Motor neuron (in vitro differentiated cells): ENCODE measurements around the gene PRKX. TPM values are rescaled to one million over a fixed set of nuclear protein-coding genes. Genes with fewer than 3 reads are reported as not detected.
A peak's percentile ranks its signal among the peaks of the same experiment; 100 is the strongest.
"Not testable (repeated sequence)": the region's sequence is repeated elsewhere in the genome, so short reads cannot be mapped to it uniquely, and the experiment has no call there.

Experiments used
- ATAC-seq, 8 experiments: fragments of 200-7000 bp; cut with Tn5 transposase; replicated peaks in 6 of 8; 2 replicates each; pipeline ENCODE4 v1.8.0; 2021; ENCODE audit warnings: mild to moderate bottlenecking in 8 of 8, moderate library complexity in 8 of 8
- H3K27ac ChIP-seq, 2 donors: fragments of 250-450 bp; sonication (Bioruptor Pico); 2 replicates each; pipeline ENCODE4 v1.9.0; 2021; ENCODE audit warnings: antibody characterized with exemption in 2 of 2, mild to moderate bottlenecking in 2 of 2, moderate library complexity in 1 of 2
- H3K4me1 ChIP-seq, 2 donors: fragments of 250-450 bp; sonication (Bioruptor Pico); replicated peaks in 1 of 2; 2 replicates each; pipeline ENCODE4 v1.6.1; 2021; ENCODE audit warnings: antibody characterized with exemption in 2 of 2, mild to moderate bottlenecking in 2 of 2, moderate library complexity in 1 of 2
- H3K4me3 ChIP-seq, 5 donors: fragments of 250-450 bp; sonication (Bioruptor Pico); 2 replicates each; pipeline ENCODE4 v1.9.0; 2021; ENCODE audit warnings: antibody characterized with exemption in 5 of 5, mild to moderate bottlenecking in 5 of 5, moderate library complexity in 4 of 5
- WGBS, 10 experiments: fragments of 450-650 bp; shearing (Covaris generic); methylation state at CpG; one replicate each; pipeline ENCODE4 v1.0.0; 2022; 5-methylcytosine and 5-hydroxymethylcytosine counted together
- in situ Hi-C, 9 experiments: fragments of 400-800 bp; cut with MboI; loops; one replicate each; pipeline ENCODE4 v1.15.0; 2021; ENCODE audit warnings: low sequenced_read_pairs in 9 of 9, low pct_unique_long_range_greater_than_20kb in 2 of 9; ENCODE audit not compliant: unreplicated experiment in 9 of 9
- total RNA-seq, 8 experiments: library from RNA; unstranded; fragments of 300-600 nt; gene quantifications; 2 replicates each; pipeline versions ENCODE4 v1.2.3 to v1.2.4, GENCODE V29; 2022

The PRKX gene
- 10 to 100 TPM in 5 of 8 experiments, 1 to 10 TPM in 3; 7.8 to 25.0 (median 10.4) TPM for total RNA-seq

DNA sequence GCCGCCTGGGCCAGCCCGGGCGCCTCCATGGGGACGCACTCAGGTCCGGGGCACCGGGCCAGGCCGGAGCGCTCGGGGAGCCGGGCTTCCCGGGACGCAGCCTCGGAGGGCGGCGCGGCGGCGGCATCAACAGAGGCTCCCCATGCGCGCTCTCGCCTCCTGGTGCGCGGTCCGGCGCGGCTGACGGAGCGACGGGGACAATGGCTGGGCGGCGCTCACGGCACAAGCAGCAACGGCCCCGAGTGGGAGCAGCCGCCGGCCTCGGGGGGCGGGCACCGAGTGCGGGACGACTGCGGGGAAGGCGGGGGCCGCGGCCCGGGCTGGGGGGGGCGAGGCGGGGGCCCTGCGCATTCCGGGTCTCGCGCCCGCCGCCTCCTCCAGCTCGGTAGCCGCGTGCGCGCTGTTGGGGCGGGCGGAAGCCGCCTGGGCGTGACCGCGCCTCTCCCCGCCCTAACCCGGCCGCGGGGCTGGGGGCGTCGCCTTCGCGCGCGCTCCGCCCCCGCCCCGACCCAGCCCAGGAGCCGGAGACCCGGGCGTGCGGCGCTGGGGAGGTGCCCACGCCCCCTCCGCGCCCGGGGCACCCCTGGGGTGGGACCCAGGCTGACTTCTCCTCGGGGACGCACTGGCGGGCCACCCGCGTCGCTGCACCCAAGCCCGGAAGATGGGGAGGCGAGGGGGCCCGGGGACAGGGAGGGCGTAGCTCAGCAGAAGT, at the start of gene PRKX:
TSS of gene PRKX (minus strand) at position 425 of the 712 bp plus-strand sequence. CDS start at position 29, 396 bp downstream.
- H3K4me3 ChIP-seq = peak within 1 kb of the TSS; percentile 71 to 96 (median 91)
- ATAC-seq = peak; percentile 74 to 89 (median 84)
- in situ Hi-C loops = no loop called here
- peak within 1 kb of the TSS; percentile 62 to 76 for H3K27ac ChIP-seq
- H3K4me1 ChIP-seq = peaks cover 0 to 2% of the 10 kb centered on the region in 2 donors
- WGBS, 10 experiments = no CpG with 5 or more reads among the region's 97 CpGs

DNA sequence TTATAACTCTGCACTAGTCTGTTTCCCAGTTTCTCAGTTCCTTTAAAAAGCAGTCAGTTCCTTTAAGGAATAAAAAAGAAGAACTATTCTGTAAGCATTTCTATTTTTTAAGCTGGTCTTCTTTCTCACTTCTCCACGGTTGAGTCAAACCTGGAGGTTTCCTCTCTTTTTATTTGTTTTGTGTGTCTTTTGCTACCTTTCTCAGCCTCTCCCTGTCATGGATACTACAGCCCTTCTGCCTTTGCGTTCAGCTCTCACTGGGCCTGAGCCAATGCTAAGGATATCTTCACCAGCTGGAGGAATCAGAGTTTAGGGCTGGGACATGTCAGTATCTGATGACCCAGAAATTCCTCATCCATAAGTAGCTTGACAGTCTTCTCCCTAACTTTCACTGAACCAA, 49.7 kb upstream of the PRKX start:
- 72 to 77% methylated on average over 1 to 2 of the region's 2 CpGs; no CpG with 5 or more reads in 8 of the 10 experiments for WGBS, 10 experiments
- no peaks in the 10 kb centered on the region for H3K4me1 ChIP-seq
- H3K27ac ChIP-seq = no peak overlapping the region
- in situ Hi-C loops = no loop called here
- H3K4me3 ChIP-seq = no peak overlapping the region
- no peak for ATAC-seq

DNA sequence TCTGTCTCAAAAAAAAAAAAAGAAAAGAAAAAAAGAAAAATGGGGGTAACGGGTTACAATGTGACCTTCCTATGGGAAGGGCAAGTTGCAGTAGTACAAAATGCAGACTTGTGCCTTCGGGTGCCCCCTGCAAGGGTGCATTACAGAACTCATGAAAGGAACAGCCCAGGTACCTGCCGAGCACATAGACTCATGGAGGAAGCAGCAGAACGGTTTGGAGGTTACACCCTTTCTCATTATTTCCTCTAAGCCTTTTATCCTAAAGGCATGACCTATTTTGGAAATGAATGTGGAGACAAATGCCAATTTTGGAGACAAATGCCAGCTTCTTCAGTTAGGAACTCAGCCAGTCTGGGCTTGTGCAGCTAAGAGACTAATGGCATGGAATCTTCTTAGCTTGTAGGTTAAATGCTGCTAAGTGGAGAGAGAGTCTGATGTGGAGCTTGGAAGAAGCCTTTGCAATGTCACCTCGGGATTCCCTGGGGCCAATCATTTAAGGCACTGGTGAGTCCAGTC, 44.1 kb upstream of the PRKX start:
- WGBS, 10 experiments = 14 to 100% (median 48%) methylated on average over 1 to 5 of the region's 5 CpGs; no CpG with 5 or more reads in 6 of the 10 experiments
- H3K4me3 ChIP-seq = no peak overlapping the region

DNA sequence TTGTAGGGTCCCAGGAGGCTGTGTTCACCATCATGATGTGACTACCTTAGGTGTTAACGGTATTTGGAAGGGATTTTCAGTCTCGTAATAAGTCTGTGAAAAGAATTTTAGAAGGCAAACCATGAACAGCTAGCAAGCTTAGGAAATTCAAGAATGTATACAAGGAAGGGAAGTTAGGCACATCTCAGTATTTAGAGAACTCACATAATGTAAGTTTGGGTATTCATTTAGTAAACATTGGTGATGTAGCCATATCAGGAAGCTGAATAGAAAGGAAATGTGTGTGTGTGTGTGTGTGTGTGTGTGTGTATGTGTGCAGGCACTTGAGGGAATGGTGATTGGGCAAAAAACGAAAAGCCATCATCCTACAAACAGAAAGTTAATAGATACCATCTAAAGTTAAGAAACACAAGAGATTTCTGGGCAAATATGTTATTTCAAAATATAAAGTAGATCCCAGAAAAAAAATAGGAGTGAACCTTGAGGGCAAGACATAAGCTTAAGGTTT, 34.7 kb upstream of the PRKX start:
- in situ Hi-C loops = no loop called here
- 33 to 89% (median 51%) methylated on average over 1 to 3 of the region's 3 CpGs; no CpG with 5 or more reads in 6 of the 10 experiments for WGBS, 10 experiments
- H3K27ac ChIP-seq = no peak overlapping the region
- ATAC-seq = no peak
- no peak overlapping the region for H3K4me3 ChIP-seq
- no peaks in the 10 kb centered on the region for H3K4me1 ChIP-seq

More for the DNA sequence above, 44.1 kb upstream of the PRKX start:
- Histone ChIP-seq H3K4me1 (no peaks in the 10 kb centered on the region), H3K27ac (no peak overlapping the region)
- in situ Hi-C loops = no loop called here
- ATAC-seq = no peak

DNA sequence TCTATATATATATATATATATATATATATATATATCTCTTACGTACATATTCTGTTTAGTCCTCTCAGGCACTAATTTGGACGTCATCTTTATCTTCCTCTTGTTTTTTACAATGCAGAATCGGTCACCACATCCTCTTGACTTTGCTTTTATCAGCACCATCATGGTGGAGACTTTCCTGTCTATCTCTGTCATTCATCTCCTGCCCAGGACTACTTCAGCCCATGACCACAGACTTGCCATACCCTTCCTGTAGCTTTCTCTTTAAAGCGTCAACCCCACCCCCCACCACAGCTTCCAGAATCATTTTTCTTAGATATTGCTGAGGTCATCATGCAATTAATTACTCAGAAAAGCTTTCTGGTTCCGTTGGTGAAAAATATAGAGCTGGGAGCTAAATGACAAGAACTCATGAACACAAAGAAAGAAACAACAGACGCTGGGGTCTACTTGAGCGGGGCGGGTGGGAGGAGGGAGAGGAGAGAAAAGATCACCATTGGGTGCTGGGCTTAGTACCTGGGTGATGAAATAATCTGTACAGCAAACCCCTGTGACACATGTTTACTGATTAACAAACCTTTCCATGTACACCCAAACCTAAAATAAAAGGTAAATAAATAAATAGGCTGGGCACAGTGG, 30.5 kb upstream of the PRKX start:
- Histone ChIP-seq H3K4me3 (no peak overlapping the region), H3K4me1 (no peaks in the 10 kb centered on the region), H3K27ac (no peak overlapping the region)
- no peak for ATAC-seq
- 0 to 82% (median 16%) methylated on average over 1 to 6 of the region's 8 CpGs; no CpG with 5 or more reads in 5 of the 10 experiments for WGBS, 10 experiments
- in situ Hi-C loops = no loop called here

DNA sequence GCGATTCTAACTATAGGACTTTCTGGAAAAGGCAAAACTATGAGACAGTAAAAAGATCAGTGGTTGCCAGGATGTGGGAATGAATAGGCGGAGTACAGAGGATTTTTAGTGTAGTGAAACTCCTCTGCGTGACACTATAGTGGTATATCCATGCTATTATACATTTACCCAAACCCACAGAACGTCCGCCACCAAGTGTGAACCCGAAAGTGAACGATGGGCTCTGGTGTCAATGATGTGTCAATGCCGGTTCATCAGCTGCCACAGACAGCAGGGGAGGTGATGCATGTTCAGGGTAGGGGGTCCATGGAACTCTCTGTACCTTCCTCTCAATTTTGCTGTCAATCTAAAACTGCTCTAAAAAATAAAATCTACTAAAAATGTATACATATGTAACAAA, 27.5 kb upstream of the PRKX start:
- H3K4me1 ChIP-seq, H3K27ac ChIP-seq, H3K4me3 ChIP-seq, ATAC-seq, in situ Hi-C loops: not testable (repeated sequence)
- WGBS, 10 experiments = 0 to 94% (median 83%) methylated on average over 1 to 6 of the region's 8 CpGs; no CpG with 5 or more reads in 3 of the 10 experiments

DNA sequence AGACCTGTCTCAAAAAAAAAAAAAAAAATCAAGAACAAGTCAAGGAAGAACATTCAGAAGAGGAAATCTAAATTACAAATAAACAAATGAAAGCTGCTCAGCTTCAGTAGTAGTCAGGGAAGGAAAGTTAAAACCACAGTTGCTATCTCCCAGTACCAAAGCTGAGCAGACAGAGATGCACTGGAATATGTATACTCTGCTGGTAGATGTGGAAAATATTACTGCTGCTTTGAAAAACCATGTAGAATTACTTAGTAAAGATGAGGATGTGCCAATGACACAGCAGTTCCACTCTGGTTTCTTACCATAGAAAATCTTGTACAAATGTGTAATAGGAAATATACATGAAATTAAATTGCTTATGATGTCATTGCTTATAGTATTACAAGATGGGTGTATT, 25.1 kb upstream of the PRKX start:
- Histone ChIP-seq H3K4me1 (no peaks in the 10 kb centered on the region), H3K4me3 (no peak overlapping the region), H3K27ac (no peak overlapping the region)
- ATAC-seq = no peak
- in situ Hi-C loops = no loop called here

DNA sequence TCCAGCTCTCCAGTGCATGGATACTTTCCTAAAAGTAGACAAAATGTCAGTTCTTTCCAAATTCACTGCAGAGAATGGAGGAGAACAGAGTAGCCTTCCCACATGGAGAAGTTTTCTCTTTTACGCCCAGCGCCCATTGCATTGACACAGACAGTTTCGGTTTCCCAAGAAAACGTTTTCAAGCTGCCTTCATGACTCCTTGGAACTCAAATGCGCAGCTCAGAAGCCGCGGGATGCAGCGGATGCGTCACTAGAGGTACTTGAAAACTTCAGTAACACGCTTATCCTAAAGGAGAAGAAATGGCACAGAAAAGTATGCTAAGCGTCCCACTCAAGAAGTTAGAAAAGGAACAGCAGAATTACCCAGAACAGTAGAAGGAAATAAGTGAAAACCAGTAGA, 23.1 kb upstream of the PRKX start:
- ATAC-seq, in situ Hi-C loops, H3K4me3 ChIP-seq, H3K4me1 ChIP-seq, H3K27ac ChIP-seq: not testable (repeated sequence)
- WGBS, 10 experiments = 80 to 90% (median 88%) methylated on average over 1 to 9 of the region's 11 CpGs; no CpG with 5 or more reads in 7 of the 10 experiments

DNA sequence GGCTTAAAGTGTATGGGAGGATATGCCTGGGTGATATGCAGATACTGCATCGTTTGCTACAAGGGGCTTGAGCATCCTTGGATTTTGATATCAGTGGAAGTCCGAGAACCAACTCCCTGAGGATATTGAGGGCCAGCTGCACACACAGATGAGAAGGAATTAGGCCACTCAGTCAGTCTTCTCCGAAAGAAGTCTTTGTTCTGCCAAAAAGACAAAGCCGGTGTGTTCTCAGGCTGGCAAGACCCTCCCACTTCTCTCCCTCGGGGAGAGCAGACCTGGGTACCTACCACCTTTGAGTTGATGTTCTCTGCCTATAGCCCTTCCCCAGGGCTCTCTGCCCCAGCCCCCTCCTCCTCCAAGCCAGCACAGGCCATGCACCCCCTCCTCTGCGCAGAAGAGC, 22.4 kb upstream of the PRKX start:
- H3K4me3 ChIP-seq, in situ Hi-C loops, H3K27ac ChIP-seq, ATAC-seq, H3K4me1 ChIP-seq: not testable (repeated sequence)
- WGBS, 10 experiments = 92% methylated on average over 2 of the region's 6 CpGs; no CpG with 5 or more reads in 9 of the 10 experiments

DNA sequence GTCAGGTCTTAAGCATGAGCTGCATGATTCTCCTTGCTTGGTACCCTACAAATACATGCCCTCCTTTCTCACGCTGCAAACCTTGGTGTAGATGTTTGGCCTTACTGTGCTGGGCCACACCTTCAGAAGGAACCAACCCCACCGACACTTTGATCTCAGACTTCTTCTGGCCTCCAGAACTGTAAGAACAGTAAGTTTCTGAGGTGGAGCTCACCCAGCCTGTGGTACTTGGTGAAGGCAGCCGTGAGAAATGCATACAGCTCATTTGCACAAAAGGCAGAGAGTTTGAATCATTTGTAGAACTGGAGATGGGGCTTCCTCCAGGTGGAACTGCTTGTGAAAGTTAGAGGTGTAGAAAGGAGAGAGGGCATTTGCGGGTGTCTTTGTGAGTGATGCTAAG, 21.0 kb upstream of the PRKX start:
- ATAC-seq, in situ Hi-C loops, H3K27ac ChIP-seq, H3K4me1 ChIP-seq, H3K4me3 ChIP-seq: not testable (repeated sequence)
- 100% methylated on average over 1 of the region's 4 CpGs; no CpG with 5 or more reads in 9 of the 10 experiments for WGBS, 10 experiments

DNA sequence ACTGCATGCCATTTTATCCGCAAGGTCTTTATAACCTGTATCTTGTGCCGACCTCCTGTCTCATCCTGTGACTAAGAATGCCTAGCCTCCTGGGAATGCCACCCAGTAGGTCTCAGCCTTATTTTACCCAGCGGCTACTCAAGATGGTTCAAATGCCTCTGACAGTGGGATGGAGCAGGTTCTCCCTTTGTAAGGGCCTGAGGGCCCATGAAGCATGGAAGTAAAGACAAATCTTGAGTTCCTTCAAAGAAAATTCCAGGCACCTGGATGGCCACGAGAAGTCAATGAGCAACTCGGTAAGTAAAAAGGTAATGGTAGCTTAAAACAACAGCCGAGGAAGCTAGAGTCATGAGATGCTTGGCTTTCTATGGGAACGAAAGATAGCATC, 19.6 kb upstream of the PRKX start:
- 20 to 93% (median 70%) methylated on average over 1 to 5 of the region's 7 CpGs; no CpG with 5 or more reads in 7 of the 10 experiments for WGBS, 10 experiments
- ATAC-seq = no peak
- Histone ChIP-seq H3K4me3 (no peak overlapping the region), H3K27ac (no peak overlapping the region), H3K4me1 (no peaks in the 10 kb centered on the region)
- in situ Hi-C loops = no loop called here

DNA sequence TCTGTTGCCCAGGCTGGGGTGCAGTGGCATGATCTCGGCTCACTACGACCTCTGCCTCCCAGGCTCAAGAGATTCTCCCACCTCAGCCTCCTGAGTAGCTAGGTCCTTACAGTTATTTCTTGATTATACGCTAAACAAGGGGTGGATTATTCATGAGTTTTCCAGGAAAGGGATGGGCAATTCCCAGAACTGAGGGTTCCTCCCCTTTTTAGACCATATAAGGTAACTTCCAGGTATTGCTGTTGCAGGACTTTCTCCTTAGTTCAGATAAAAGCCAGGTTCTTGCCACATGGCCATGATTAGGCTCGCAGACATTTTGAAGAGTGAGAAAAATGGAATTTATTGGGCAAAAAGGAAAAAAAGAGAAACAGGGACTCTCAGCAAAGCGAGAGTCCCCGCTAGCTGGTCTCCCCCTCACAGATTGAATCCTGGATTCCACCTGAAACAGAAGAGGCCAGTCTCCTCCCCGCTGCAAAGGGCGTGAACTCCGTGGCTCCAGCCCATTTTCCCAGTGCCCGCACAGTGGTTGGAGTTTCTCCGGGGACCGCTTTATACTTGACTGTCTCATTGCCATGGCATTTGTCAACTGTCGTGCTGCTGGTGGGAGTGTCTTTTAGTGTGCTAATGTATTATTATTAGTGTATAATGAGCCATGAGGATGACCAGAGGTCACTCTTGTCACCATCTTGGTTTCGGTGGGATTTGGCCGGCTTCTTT, 19.0 kb upstream of the PRKX start:
- WGBS, 10 experiments = 86% methylated on average over 6 of the region's 15 CpGs; no CpG with 5 or more reads in 9 of the 10 experiments

DNA sequence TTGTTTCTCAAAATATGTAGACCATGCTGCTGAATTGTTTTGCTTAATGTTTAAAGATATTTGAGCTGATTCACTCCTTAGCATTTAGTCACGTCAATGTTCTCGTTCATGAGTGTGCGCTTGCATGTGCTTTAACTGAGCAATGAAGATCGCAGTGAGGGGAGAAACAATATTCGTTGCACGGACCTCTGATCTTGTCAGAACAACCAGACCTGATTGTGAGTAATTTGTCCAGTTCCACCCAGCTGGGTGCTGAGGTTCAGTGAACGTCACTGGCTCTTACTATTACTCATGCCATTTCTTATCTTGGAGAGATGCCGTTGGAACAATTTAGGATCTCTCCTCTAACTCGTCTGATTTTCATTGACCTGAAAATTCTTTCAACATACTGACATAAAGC, 15.0 kb upstream of the PRKX start:
- in situ Hi-C loops = no loop called here
- H3K27ac ChIP-seq = no peak overlapping the region
- no peaks in the 10 kb centered on the region for H3K4me1 ChIP-seq
- no peak overlapping the region for H3K4me3 ChIP-seq
- 25 to 78% (median 55%) methylated on average over 3 to 9 of the region's 9 CpGs; no CpG with 5 or more reads in 6 of the 10 experiments for WGBS, 10 experiments
- no peak for ATAC-seq

More for the DNA sequence above, 19.0 kb upstream of the PRKX start:
- H3K27ac ChIP-seq, H3K4me1 ChIP-seq, in situ Hi-C loops, H3K4me3 ChIP-seq: not testable (repeated sequence)
- peak in 2 of 8 experiments; percentile 20 to 29 for ATAC-seq
